HG03571 (cell line): ENCODE data around the gene NCF2.
A peak's percentile ranks its signal among the peaks of the same experiment; 100 is the strongest.
"Not testable (repeated sequence)": the region's sequence is repeated elsewhere in the genome, so short reads cannot be mapped to it uniquely, and the experiment has no call there.

Experiments used
- ATAC-seq: cut with Tn5 transposase; IDR thresholded peaks from one replicate; pipeline ENCODE4 v1.9.1; 2021; ENCODE audit not compliant: unreplicated experiment

Gene NCF2, protein sequence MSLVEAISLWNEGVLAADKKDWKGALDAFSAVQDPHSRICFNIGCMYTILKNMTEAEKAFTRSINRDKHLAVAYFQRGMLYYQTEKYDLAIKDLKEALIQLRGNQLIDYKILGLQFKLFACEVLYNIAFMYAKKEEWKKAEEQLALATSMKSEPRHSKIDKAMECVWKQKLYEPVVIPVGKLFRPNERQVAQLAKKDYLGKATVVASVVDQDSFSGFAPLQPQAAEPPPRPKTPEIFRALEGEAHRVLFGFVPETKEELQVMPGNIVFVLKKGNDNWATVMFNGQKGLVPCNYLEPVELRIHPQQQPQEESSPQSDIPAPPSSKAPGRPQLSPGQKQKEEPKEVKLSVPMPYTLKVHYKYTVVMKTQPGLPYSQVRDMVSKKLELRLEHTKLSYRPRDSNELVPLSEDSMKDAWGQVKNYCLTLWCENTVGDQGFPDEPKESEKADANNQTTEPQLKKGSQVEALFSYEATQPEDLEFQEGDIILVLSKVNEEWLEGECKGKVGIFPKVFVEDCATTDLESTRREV

DNA sequence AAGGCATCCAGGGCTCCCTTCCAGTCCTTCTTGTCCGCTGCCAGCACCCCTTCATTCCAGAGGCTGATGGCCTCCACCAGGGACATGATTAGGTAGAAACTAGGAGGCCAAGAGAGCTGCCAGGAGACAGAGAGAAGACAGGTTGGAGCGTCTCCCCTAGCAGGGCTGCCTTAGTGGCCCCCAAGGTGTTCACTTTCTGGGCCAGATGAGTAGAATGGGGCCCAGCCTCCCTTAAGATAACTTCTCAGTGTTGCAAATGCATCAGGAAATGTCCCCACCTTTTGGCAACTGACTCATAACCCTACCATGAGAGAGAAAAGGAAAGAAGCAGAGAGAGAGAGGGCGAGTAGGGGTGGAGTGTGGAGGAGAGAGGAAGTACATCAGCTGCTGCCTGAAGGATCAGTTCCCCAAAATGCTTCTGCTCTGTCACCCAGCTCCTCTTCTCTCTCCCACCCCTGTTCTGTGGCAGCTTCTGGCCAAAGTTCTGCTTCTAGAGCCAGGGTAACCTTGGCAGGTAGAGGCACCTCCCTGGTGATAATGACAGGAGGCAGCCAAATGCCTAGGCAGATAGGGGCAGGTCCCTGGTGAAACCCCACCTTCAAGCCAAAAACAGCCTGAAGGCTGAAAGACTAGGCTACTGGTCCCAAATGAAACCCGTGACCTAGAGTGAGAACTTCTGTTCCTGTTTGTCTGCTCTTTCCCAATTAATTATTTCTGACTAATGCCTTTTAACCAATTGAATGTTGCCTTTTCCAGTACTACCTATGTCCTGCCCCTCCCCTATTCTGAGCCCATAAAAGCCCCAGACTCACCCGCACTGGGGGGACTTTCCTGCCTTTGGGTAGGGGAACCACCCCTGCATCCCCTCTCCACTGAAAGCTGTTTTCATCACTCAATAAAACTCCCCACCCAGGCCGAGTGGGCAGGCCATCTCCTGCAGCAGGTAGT, at the start of gene NCF2:
Gene NCF2, minus strand, starts transcription at position 216 of the 948 bp plus-strand sequence. Its CDS starts 130 bp downstream, at position 86.
- peak; percentile 83 for ATAC-seq

DNA sequence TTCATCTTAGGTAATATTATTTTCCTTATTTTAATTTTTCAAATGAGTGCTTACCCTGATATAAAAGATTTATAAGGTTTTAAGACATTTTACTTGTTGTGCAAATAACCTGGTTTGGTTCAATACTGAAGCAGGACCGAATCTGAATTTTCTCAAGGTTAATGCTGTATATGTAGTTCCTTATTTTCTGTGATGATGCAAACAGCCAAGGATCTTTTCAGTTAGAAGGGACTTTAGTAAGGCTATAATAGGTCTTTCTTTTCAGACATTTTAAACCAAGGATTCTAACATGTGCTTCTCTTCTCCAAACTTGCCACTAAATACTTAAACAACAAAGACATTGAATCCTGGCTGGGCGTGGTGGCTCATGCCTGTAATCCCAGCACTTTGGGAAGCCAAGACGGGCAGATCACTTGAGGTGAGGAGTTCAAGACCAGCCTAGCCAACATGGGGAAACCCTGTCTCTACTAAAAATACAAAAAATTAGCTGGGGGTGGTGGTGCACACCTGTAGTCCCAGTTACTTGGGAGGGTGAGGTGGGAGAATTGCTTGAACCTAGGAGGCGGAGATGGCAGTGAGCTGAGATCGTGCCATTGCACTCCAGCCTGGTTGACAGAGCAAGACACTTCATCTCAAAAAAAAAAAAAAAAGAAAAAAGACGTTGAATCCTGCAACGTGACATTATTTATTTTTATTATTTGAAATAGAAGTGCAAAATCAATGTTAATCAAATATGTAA, 48.6 kb upstream of the NCF2 start:
- ATAC-seq: no peak

DNA sequence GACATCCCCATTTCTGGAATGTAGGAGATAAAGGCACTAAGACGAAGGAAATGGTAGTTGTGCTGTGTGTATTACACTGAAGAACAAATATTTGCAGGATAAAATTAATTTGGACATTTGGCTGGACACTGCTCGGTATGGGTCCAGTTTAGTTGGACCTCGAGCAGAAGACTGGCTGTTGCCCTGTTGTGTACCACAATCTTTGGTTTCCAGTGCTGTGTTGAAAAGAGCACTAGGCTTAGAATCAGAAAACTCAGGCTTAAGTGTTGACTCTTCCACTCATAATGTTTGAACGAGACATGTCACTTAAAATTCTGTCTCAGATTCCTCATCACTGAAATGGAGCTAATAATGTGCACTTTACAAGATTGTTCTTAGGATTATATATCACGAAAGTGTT, 46.5 kb upstream of the NCF2 start:
- ATAC-seq: no peak

DNA sequence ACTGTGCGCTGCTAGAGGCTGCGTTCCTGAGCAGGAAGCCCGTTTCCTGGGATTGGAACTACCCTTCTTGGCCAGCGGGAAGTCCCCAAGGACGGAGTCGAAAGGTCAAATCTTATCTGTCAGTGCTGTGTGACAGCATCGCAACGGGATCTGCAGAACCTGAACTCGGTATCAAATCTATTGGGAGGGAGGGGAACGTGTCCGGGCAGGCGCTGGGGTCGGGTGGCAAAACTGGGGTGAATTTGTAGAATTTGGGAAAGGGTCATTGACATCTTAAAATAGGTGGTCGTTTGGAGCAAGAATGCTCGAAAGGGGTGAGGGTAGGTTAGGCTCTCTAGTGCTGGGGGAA, 46.0 kb upstream of the NCF2 start:
- no peak for ATAC-seq

DNA sequence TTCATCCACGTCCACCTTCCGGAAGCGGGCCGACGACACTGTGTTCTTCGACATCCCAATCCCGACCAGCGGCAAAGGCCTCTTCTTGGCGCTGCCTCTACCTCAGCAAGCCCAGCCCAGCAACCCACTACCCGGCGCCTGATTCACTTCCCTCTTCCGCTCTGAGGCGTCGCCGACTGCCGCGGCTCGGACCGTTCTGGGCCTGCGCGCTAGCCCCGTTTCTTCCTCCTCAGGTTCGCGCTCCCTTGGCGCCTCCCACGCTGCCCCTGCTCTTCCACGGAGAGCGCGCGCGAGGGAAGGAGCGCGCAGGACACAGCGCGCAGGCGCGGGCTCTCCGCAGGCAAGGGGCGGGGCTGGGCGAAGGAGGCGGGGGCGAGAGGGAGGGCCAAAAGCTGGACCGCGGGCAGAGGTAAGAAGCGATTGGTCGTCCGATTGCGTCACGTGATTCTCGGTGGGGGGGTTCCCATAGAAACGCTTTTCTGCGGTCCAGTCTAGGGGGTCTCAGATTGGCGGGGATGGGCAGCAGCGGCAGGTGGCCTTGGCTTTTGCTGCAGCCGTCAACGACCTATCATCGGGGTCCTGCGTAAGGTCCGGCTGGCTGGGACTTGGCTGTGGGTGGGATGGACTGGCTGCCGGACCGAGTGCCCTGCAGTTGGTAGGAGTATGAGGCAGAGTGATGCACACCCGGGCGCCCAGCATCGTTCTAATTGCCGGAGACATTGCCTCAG, 45.5 kb upstream of the NCF2 start, which contains the start of gene ARPC5:
Gene ARPC5, minus strand, starts transcription at position 178 of the 728 bp plus-strand sequence. Its CDS starts 124 bp downstream, at position 54.
- peak; percentile 86 for ATAC-seq

DNA sequence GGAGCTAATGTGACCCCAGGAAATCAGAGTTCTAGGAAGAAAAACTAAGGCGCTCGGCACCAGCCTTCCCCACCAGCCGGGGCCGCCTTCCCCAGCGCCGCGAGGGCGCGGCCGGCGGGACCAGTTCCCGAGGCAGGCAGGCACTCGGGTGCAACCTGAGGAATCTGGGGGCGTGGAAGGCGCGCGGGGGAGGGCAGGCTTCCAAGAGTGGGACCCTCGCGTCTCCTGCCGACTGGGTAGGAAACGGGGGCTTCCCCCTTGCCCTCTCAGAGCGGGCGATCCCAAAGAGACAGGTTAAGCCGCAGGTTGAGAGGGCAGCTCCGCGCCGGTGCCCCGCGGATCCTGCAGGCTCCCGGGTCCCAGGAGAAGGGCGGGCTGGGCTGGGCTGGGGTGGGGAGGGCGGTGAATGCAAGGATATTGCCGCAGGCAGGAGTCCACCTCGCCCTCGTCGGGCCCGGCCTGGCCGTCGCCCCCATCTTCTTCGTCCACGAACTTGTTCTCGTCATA, 44.9 kb upstream of the NCF2 start:
- ATAC-seq: no peak

DNA sequence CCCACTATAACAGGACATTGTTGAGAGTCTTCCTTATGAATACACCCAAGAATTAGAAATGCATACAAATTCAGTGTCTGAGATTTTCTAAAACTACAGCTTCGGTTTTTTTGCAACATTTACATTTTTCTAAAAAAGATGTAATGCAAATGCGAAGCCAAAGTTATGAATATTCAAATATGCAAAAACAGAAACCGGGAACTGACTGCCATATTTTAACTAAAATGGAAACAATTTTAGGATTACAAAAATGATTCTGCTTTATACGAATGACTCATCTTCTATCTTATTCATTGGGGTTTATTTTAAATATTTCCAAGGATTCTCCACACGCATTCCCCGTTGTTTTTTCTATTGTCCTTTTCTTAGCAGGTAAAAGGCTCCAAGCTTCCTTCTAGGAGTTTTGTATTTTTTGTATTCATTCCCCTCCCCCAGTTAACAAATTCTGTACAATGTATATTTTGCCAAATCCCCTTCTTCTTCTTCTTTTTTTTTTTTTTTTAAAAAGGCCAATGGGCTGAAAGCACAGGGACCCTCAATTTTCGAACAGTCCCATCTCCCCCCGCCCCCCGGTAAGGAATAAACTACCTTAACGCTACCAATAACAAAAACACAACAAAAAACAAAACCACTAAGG, 44.3 kb upstream of the NCF2 start:
- ATAC-seq: no peak

DNA sequence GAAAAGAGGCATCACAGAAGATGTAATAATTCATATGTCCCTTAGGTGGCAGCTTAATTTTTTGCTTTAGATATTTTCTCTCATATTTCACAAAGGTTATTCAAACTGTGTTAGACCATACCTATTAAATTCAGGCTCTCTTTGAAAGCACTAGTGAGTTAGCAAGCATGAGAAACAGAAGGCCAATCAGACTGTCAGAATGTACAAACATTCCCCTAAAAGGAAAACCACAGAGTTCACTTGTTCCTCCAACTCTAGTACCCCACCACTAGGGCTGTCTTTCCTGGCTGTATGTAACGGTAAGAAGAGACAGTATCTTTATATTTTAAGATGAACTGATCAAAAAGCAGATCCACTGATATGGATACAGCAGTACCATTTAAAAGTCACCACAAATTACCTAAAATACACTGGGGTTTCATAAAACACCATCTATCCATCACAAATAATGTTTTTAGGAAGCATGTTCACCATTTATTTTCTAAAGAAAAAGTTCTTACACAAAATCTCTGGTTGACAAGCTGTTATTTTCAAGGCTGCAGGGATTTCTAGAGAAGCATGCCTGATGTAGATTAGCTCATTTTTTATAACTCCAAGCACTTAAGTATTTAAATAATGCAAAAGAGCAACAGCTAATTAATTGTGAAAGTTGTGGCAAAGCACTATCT, 43.6 kb upstream of the NCF2 start:
- peak; percentile 50 for ATAC-seq

DNA sequence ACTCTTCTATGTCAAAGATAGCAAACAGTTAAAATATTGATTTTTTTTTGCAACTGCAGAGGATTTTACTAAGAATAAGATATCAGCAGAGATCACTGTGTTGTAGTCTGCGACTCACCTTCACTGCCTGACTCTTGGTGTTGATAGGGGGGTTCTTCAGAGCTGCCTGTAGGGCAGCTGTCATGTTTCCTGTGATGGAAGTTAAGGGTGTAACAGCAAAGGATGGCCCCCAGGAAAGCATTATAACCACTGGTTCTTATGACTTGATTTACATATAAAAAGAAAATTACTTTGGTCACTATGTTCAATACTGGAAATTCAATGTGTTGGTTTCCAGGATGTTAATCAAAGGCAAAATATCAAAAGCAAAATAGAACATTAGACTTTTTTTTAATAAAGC, 42.7 kb upstream of the NCF2 start:
- no peak for ATAC-seq

DNA sequence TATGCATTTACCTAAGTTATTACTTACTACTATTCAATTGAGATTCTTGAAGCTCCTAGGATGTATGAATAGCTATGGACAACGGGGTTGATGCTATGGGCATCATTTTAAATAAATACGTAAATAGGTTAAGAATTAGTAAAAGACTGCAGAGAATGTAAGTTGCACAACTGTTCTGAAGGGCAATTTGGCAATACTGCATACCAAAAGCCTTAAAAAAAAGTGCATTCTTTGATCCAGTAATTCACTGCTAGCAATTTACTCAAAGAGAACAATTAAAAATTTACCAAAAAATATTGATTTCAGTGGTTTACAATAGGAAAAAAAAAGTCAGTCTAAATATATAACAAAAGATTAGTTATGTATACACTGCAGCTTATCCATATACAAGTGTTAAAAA, 41.9 kb upstream of the NCF2 start:
- no peak for ATAC-seq

DNA sequence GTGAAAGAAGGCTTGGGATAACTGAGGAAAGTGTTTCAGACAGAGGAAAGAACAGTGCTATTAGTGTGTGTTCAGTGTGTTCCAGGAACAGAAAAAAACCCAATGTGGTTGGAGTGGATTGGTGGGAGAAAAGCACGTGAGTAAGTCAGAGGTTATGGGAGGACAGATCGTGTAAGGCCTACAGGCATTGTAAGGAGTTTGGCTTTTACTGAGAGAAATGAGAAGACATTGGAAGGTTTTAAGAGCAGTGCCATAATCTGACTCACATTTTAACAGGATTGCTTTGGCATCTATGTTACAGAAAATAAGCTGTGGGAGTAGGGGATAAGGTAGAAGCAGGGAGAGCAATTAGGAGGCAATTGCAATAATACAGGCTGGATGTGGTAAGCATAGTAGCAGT, 40.5 kb upstream of the NCF2 start:
- no peak for ATAC-seq

DNA sequence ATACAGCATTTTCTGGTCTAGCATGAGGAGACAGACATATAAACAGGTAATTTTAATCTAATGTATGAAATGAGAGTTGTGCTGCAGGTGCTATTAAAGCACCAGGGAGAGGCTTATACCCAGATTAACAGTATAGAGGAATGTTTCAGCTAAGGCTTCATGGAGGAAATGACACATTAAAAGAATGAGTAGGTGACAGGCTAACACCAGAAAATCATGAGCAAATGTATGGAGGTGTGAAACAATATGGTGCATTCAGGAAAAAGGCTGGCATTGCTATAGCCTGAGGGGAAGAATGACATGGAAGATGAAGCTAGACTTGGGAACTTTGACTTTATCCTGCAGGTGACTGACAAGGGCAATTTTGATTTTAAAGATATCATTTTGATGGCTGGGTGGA, 38.3 kb upstream of the NCF2 start:
- no peak for ATAC-seq

DNA sequence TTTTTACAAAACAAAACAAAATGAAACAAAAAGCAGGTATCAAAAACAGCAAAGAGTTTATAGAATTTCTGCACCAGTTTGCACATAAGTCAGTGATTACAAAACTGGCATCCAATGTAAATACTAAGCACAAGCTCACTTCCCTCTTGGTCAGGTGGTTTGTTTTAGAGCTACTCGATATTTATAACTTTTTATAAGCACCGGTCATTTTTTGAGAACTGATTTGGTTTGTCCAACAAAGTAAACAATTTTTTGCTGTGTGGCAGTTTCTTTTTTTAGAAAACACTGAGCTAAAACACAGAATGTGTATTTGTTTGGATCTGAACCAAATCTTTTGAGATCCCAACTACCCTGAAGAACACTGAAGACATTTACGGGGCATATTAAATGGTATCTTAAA, 36.0 kb upstream of the NCF2 start:
- not testable (repeated sequence) for ATAC-seq

DNA sequence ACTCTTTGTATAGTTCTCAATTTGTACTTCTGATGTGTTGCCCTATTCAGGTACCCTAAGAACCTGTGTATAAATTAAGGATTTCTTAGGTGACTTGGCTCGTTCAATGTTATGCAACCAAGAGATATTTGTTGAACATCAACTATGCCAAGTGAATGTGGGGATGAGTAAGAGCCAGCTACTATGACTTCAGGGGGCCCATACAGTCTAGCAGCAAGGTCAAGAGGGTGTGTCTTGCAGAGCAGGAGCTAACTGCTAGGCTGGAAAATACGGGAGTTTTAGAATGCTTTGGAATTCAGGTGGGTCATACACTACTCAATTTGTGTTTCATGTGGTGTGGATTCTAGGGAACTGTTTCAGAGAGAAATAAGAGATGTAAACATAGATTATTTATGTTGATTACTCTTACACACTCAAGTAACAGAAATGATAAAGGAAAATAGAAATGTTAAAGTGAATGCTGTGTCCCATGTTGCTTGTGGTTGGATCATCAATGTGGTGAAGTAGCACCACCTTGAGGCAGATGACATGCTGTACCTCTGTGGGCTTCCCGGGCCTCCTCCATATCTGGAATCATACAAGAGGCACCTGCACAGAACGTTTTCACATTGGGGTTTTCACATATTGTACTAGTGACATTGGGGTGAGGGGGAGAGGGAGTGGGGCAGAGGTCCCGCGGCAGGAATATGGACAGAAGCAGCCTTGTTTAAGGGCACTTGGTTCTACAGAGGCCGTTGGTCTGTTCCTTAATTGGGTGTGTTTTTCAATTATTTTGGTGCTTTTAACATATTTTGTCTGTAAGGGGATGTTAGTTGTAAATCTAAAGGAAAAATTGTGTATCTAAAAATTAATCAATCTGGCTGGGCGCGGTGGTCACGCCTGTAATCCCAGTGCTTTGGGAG, 32.9 kb upstream of the NCF2 start:
- ATAC-seq: peak; percentile 69

DNA sequence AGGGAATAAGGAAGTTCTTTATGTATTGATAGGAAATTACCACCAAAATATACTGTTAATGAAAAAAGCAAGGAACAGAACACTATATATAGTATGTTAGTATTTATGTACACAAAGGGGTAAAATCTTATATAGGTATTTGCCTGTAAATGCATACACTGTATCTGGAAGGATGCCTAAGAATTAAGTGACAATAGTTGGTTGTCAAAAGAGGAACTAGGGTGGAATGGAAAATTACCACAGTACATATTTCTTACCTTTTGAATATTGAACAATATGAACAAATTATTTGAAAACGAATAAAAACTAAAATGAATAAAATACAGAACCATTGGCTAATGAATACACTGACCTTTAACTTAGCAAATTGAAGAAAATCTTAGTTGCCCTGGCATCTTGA, 31.8 kb upstream of the NCF2 start:
- ATAC-seq: no peak

DNA sequence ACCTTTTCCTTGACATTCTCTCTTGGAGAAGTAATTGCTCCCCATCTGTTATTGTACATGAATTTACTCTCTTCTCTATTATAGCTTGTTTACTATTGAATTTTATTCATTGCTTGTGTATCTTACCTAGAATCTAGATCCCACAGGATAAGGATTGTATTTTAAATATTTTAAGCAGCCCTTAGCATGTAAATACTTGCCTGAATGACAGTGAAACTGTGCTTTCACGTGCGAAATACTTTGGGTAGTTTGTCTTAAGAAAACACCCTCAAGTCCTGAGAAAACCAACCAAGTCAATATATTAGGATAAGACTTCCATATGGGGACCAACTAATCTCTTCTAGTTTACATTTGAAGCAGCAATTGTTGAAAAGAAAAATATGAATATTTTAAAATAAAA, 30.1 kb upstream of the NCF2 start:
- no peak for ATAC-seq

DNA sequence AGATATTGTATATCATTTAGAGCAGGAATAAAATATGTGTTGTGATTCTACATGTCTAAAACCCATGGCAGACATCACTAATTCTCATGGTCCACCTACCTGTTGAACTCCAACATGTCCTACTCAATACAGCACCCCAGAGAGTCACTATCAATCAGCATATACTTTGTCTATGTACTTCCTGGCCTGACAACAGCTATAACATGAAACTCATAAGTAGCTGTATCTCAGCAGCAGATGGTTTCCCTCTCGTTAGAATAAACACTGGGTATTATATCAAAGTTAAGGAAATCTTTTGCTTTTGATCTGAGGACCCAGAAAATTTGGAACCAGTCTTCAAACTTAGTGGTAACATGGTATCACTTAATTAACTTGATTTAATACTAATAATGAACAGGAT, 29.5 kb upstream of the NCF2 start:
- no peak for ATAC-seq

DNA sequence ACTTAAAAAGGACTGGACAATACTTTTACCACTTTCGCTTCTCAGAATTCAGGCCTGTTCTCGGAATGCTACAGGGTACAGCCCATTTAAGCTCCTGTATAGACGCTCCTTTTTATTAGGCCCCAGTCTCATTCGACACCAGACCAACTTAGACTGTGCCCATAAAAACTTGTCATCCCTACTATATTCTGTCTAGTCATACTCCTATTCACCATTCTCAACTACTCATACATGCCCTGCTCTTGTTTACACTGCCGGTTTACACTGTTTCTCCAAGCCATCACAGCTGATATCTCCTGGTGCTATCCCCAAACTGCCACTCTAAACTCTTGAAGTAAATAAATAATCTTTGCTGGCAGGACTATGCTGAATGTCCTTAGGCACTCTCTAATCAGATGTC, 27.9 kb upstream of the NCF2 start:
- not testable (repeated sequence) for ATAC-seq
